MM.1S (cell line): ENCODE measurements around the gene S100Z.
"Not testable (repeated sequence)": the region's sequence is repeated elsewhere in the genome, so short reads cannot be mapped to it uniquely, and the experiment has no call there.

Source experiments
- DNase-seq: peaks from one replicate; pipeline ENCODE4 v3.0.0-alpha.2; 2015
- H2AFZ ChIP-seq: fragments of 300-600 bp; sonication (generic); 2 replicates; pipeline ENCODE4 v1.6.0; 2016; ENCODE audit warnings: antibody characterized with exemption, low read length
- H3F3A ChIP-seq: fragments of 300-600 bp; sonication (generic); 2 replicates; pipeline ENCODE4 v1.6.1; 2016; ENCODE audit warnings: mild to moderate bottlenecking, antibody characterized with exemption, low read length, moderate library complexity, mixed read lengths; ENCODE audit not compliant: insufficient read depth
- H3K27ac ChIP-seq: fragments of 300-600 bp; sonication (generic); 2 replicates; pipeline ENCODE4 v1.5.1; 2016; ENCODE audit warnings: mild to moderate bottlenecking, low read length
- H3K27me3 ChIP-seq: fragments of 300-600 bp; sonication (generic); replicated peaks from 2 replicates; pipeline ENCODE4 v1.6.0; 2016; ENCODE audit warnings: low read length; ENCODE audit not compliant: insufficient read depth
- H3K36me3 ChIP-seq: fragments of 300-600 bp; sonication (generic); replicated peaks from 2 replicates; pipeline ENCODE4 v1.6.1; 2016; ENCODE audit warnings: mild to moderate bottlenecking, low read length, mixed read lengths; ENCODE audit not compliant: insufficient read depth
- H3K4me1 ChIP-seq: fragments of 300-600 bp; sonication (generic); 2 replicates; pipeline ENCODE4 v1.6.1; 2016; ENCODE audit warnings: low read length, mixed read lengths
- H3K4me2 ChIP-seq: fragments of 300-600 bp; sonication (generic); 2 replicates; pipeline ENCODE4 v1.6.0; 2016; ENCODE audit warnings: low read depth, low read length
- H3K4me3 ChIP-seq: fragments of 300-600 bp; sonication (generic); 2 replicates; pipeline ENCODE4 v1.5.1; 2016; ENCODE audit warnings: low read length, mixed read lengths
- H3K79me2 ChIP-seq: fragments of 300-600 bp; sonication (generic); 2 replicates; pipeline ENCODE4 v1.6.1; 2016; ENCODE audit warnings: mixed run types, low read length, mixed read lengths
- H3K9ac ChIP-seq: fragments of 300-600 bp; sonication (generic); 2 replicates; pipeline ENCODE4 v1.6.1; 2016; ENCODE audit warnings: low read length, mixed read lengths
- H3K9me2 ChIP-seq: fragments of 300-600 bp; sonication (generic); replicated peaks from 2 replicates; pipeline ENCODE4 v1.6.1; 2016; ENCODE audit warnings: mild to moderate bottlenecking, low read length, mixed read lengths; ENCODE audit not compliant: insufficient read depth
- H3K9me3 ChIP-seq: fragments of 300-600 bp; sonication (generic); replicated peaks from 2 replicates; pipeline ENCODE4 v1.6.1; 2016; ENCODE audit warnings: mild to moderate bottlenecking, low read length, mixed read lengths; ENCODE audit not compliant: insufficient read depth
- H4K20me1 ChIP-seq: fragments of 300-600 bp; sonication (generic); 2 replicates; pipeline ENCODE4 v1.6.1; 2016; ENCODE audit warnings: mild to moderate bottlenecking, low read length, moderate library complexity, mixed read lengths; ENCODE audit not compliant: insufficient read depth
- EZH2 ChIP-seq: fragments of 300-600 bp; sonication (generic); optimal IDR thresholded peaks from 2 replicates; pipeline ENCODE3; 2017; ENCODE audit warnings: low read depth, mild to moderate bottlenecking, antibody characterized with exemption, low read length, mixed read lengths
- EZH2phosphoT487 ChIP-seq: fragments of 300-600 bp; sonication (generic); IDR thresholded peaks from 2 replicates; pipeline ENCODE4 v1.6.1; 2018; ENCODE audit warnings: antibody characterized with exemption, low read length
- TF ChIP-seq, protein P1 (sequence below): fragments of 300-600 bp; sonication (generic); IDR thresholded peaks from 2 replicates; pipeline ENCODE4 v1.5.1; 2016; ENCODE audit warnings: antibody characterized with exemption, low read length, mixed read lengths

The S100Z gene

DNA sequence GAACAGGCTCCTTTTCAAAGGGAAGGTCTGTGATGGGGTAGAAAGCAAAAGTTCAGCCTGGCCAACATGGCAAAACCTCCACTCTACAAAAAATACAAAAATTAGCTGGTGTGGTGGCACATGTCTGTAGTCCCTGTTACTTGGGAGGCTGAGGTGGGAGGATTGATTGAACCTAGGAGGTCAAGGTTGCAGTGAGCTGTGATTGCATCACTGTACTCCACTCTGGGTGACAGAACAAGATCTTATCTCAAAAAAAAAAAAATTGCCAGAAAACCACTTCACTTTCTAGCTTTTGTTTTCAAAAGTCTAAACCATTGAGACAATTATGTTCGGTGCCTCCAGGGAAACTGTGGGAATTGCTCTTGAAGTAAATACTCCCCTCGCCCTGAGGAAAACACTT, 43.5 kb downstream of the S100Z start:
- no peaks in the 10 kb centered on the region for H3K36me3 ChIP-seq
- no peaks in the 10 kb centered on the region for H3F3A ChIP-seq
- no peak for DNase-seq
- H3K4me2 ChIP-seq: no peak overlapping the region
- TF ChIP-seq EZH2 (no peak), EZH2phosphoT487 (no peak)
- TF ChIP-seq, protein P1, sequence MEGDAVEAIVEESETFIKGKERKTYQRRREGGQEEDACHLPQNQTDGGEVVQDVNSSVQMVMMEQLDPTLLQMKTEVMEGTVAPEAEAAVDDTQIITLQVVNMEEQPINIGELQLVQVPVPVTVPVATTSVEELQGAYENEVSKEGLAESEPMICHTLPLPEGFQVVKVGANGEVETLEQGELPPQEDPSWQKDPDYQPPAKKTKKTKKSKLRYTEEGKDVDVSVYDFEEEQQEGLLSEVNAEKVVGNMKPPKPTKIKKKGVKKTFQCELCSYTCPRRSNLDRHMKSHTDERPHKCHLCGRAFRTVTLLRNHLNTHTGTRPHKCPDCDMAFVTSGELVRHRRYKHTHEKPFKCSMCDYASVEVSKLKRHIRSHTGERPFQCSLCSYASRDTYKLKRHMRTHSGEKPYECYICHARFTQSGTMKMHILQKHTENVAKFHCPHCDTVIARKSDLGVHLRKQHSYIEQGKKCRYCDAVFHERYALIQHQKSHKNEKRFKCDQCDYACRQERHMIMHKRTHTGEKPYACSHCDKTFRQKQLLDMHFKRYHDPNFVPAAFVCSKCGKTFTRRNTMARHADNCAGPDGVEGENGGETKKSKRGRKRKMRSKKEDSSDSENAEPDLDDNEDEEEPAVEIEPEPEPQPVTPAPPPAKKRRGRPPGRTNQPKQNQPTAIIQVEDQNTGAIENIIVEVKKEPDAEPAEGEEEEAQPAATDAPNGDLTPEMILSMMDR: no peak
- H3K27me3 ChIP-seq: no peaks in the 10 kb centered on the region
- H2AFZ ChIP-seq: no peak overlapping the region
- no peaks in the 10 kb centered on the region for H3K79me2 ChIP-seq
- H3K9ac ChIP-seq: no peak overlapping the region
- no peak overlapping the region for H3K4me3 ChIP-seq
- no peak overlapping the region for H3K27ac ChIP-seq
- H3K9me3 ChIP-seq: no peaks in the 10 kb centered on the region
- no peaks in the 10 kb centered on the region for H3K9me2 ChIP-seq
- no peaks in the 10 kb centered on the region for H4K20me1 ChIP-seq
- no peaks in the 10 kb centered on the region for H3K4me1 ChIP-seq

- Histone ChIP-seq H3K9me3 (no peaks in the 10 kb centered on the region), H3K27me3 (no peaks in the 10 kb centered on the region), H3K9ac (no peak overlapping the region), H3K79me2 (no peaks in the 10 kb centered on the region), H2AFZ (no peak overlapping the region), H3F3A (no peaks in the 10 kb centered on the region), H3K27ac (no peak overlapping the region), H3K4me1 (no peaks in the 10 kb centered on the region), H3K4me3 (no peak overlapping the region), H3K4me2 (no peak overlapping the region), H3K9me2 (no peaks in the 10 kb centered on the region), H4K20me1 (no peaks in the 10 kb centered on the region), H3K36me3 (no peaks in the 10 kb centered on the region)
- no peak for DNase-seq
- TF ChIP-seq EZH2phosphoT487: no peak
- TF ChIP-seq, protein P1: no peak
- no peak for TF ChIP-seq EZH2
These were observed 46.4 kb downstream of the S100Z start for GRCh38 chr5:76896196-76896595.

DNA sequence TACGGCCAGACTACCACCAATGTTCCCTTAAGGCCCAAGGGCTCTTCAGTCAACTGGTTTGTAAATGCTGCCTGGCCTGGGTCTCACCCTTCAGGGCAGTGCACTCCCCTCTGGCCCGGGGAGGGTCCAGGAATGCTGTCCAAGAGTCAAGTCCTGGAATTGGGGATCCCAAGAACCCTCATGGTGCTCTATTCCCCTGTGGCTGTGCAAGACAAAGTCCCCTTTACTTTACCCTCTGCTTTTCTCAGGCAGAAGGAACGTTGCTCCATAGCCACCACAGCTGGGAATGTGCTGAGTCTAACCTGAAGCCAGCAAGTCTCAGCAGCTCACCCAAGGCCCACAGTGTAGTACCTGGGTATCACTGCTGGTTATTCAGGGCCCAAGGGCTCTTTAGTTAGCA, 51.7 kb downstream of the S100Z start:
- no peak overlapping the region for H3K4me3 ChIP-seq
- no peaks in the 10 kb centered on the region for H4K20me1 ChIP-seq
- no peak overlapping the region for H2AFZ ChIP-seq
- no peaks in the 10 kb centered on the region for H3K79me2 ChIP-seq
- H3K36me3 ChIP-seq: no peaks in the 10 kb centered on the region
- no peaks in the 10 kb centered on the region for H3K9me2 ChIP-seq
- TF ChIP-seq EZH2phosphoT487: no peak
- no peak for TF ChIP-seq EZH2
- TF ChIP-seq, protein P1: no peak
- no peaks in the 10 kb centered on the region for H3F3A ChIP-seq
- no peak overlapping the region for H3K4me2 ChIP-seq
- H3K9ac ChIP-seq: no peak overlapping the region
- no peaks in the 10 kb centered on the region for H3K27me3 ChIP-seq
- H3K4me1 ChIP-seq: no peaks in the 10 kb centered on the region
- DNase-seq: no peak
- no peak overlapping the region for H3K27ac ChIP-seq
- H3K9me3 ChIP-seq: no peaks in the 10 kb centered on the region

DNA sequence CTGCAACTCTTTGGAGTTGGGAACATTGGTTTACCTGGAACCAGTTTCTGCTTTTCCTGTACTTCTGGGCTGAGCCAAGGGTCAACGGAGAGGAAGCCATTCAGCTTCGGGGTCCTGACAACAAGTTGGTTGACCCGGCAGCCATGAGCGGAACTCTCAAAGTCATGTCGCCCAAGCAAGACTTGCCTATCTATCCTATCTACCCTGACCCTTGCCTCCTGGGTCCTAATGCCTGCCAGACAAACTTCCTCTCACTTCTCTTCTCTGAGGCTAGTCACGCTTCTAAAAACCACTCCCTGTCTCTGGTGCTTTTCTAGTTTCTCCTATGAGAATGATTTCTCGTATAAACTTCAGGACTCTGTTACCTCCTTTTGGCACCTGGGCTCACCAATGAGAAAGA, 58.4 kb downstream of the S100Z start:
- Histone ChIP-seq H2AFZ (no peak overlapping the region), H3K9ac (no peak overlapping the region), H3K4me2 (no peak overlapping the region)

GRCh38 chr5:76910344-76910933, 60.6 kb downstream of the S100Z start:
- H4K20me1 ChIP-seq, H3K4me1 ChIP-seq, DNase-seq, H3K9me2 ChIP-seq, H2AFZ ChIP-seq, H3K4me3 ChIP-seq, H3K36me3 ChIP-seq, H3K4me2 ChIP-seq, H3K27me3 ChIP-seq, H3K9ac ChIP-seq, H3F3A ChIP-seq, H3K9me3 ChIP-seq, H3K79me2 ChIP-seq, H3K27ac ChIP-seq: not testable (repeated sequence)

More for the DNA sequence above, 58.4 kb downstream of the S100Z start:
- TF ChIP-seq, protein P1: no peak
- TF ChIP-seq EZH2: no peak
- TF ChIP-seq EZH2phosphoT487: no peak
- Histone ChIP-seq H3K36me3 (no peaks in the 10 kb centered on the region), H3K4me3 (no peak overlapping the region), H3F3A (no peaks in the 10 kb centered on the region), H3K9me3 (no peaks in the 10 kb centered on the region), H3K79me2 (no peaks in the 10 kb centered on the region), H4K20me1 (no peaks in the 10 kb centered on the region), H3K27me3 (no peaks in the 10 kb centered on the region), H3K4me1 (no peaks in the 10 kb centered on the region), H3K9me2 (no peaks in the 10 kb centered on the region), H3K27ac (no peak overlapping the region)
- no peak for DNase-seq
